Lower leg skin (tissue), 3 donors: ENCODE results near the gene TAF12.

Experiments
- POLR2A ChIP-seq, 2 donors: fragments of 450-650 bp; IDR thresholded peaks; one replicate each; pipeline ENCODE4 v1.6.1; 2016 to 2017; ENCODE audit warnings: antibody characterized with exemption in 2 of 2, mild to moderate bottlenecking in 1 of 2, moderate library complexity in 1 of 2
- TF ChIP-seq, protein P1 (sequence below), 3 donors: fragments of 450-650 bp; IDR thresholded peaks; one replicate each; pipeline ENCODE4 v1.5.1; 2016; ENCODE audit warnings: antibody characterized with exemption in 3 of 3, mild to moderate bottlenecking in 3 of 3, moderate library complexity in 2 of 3

GRCh38 chr1:28671254-28671780, 28.4 kb upstream of the TAF12 start:
- TF ChIP-seq, protein P1, sequence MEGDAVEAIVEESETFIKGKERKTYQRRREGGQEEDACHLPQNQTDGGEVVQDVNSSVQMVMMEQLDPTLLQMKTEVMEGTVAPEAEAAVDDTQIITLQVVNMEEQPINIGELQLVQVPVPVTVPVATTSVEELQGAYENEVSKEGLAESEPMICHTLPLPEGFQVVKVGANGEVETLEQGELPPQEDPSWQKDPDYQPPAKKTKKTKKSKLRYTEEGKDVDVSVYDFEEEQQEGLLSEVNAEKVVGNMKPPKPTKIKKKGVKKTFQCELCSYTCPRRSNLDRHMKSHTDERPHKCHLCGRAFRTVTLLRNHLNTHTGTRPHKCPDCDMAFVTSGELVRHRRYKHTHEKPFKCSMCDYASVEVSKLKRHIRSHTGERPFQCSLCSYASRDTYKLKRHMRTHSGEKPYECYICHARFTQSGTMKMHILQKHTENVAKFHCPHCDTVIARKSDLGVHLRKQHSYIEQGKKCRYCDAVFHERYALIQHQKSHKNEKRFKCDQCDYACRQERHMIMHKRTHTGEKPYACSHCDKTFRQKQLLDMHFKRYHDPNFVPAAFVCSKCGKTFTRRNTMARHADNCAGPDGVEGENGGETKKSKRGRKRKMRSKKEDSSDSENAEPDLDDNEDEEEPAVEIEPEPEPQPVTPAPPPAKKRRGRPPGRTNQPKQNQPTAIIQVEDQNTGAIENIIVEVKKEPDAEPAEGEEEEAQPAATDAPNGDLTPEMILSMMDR (IDR thresholded peaks at IDR 0.05) = no peak
- TF ChIP-seq POLR2A (IDR thresholded peaks at IDR 0.05) = no peak
